ENCODE results near the gene TRPC4. TPM values are rescaled to one million over a fixed set of nuclear protein-coding genes. Genes with fewer than 3 reads are reported as not detected.
A peak's percentile ranks its signal among the peaks of the same experiment; 100 is the strongest.

The TRPC4 gene
- polyA plus RNA-seq, 1 donor from 2014 or later, result 8.8 TPM

- TF ChIP-seq EZH2 (IDR thresholded peaks at IDR 0.05; ENCODE audit: borderline replicate concordance, insufficient read depth, low read length, poor library complexity, severe bottlenecking), result no peak
- TF ChIP-seq EP300 (conservative IDR thresholded peaks at IDR 0.05; ENCODE audit: poor library complexity, severe bottlenecking), result no peak
- no peak for TF ChIP-seq CTCF (IDR thresholded peaks at IDR 0.05; ENCODE audit: poor library complexity, severe bottlenecking)
- no peak for TF ChIP-seq POLR2AphosphoS5 (IDR thresholded peaks at IDR 0.05)
- no peak for TF ChIP-seq TAF1 (IDR thresholded peaks at IDR 0.05; ENCODE audit: low read depth)
- Histone ChIP-seq H3K9me3 (ENCODE audit: low read length) (no peaks in the 10 kb centered on the region), H4K20me1 (ENCODE audit: insufficient read depth) (no peaks in the 10 kb centered on the region), H3K36me3 (ENCODE audit: insufficient read depth, low read length) (no peaks in the 10 kb centered on the region), H2AFZ (ENCODE audit: low read depth, low read length) (no peak overlapping the region), H3F3A (ENCODE audit: insufficient read depth, low read length, poor library complexity, severe bottlenecking) (peaks cover 3% of the 10 kb centered on the region), H3K9ac (ENCODE audit: low read length) (no peak overlapping the region), H3K9me2 (ENCODE audit: insufficient read depth, low read length) (no peaks in the 10 kb centered on the region), H3K79me2 (replicated peaks; ENCODE audit: insufficient read depth, low read length) (no peaks in the 10 kb centered on the region), H3K4me3 (ENCODE audit: low read length) (no peak overlapping the region), H3K27me3 (ENCODE audit: insufficient read depth, low read depth, low read length) (no peaks in the 10 kb centered on the region), H3K4me2 (ENCODE audit: low read length) (no peak overlapping the region), H3K27ac (ENCODE audit: low read length) (no peak overlapping the region)
These were observed 8.9 kb upstream of the TRPC4 start for GRCh38 chr13:37878496-37878895.

GRCh38 chr13:37870895-37871550 is 1.5 kb upstream of the TRPC4 start:
- H3K9ac ChIP-seq (ENCODE audit: low read length), result peak overlapping the region; percentile 21
- TF ChIP-seq EZH2 (IDR thresholded peaks at IDR 0.05; ENCODE audit: borderline replicate concordance, insufficient read depth, low read length, poor library complexity, severe bottlenecking), result no peak
- TF ChIP-seq RAD21 (conservative IDR thresholded peaks at IDR 0.05), result no peak
- no peak for TF ChIP-seq TAF1 (IDR thresholded peaks at IDR 0.05; ENCODE audit: low read depth)
- TF ChIP-seq MXI1 (conservative IDR thresholded peaks at IDR 0.05; ENCODE audit: poor library complexity, severe bottlenecking), result no peak
- TF ChIP-seq SMC3 (conservative IDR thresholded peaks at IDR 0.05; ENCODE audit: poor library complexity), result no peak
- no peak for TF ChIP-seq POLR2AphosphoS5 (IDR thresholded peaks at IDR 0.05)
- no peak for TF ChIP-seq CTCF (IDR thresholded peaks at IDR 0.05; ENCODE audit: poor library complexity, severe bottlenecking)
- no peak for TF ChIP-seq REST (IDR thresholded peaks at IDR 0.05; ENCODE audit: borderline replicate concordance)
- no peak for TF ChIP-seq EP300 (conservative IDR thresholded peaks at IDR 0.05; ENCODE audit: poor library complexity, severe bottlenecking)
- H2AFZ ChIP-seq (ENCODE audit: low read depth, low read length), result no peak overlapping the region

More at GRCh38 chr13:37870895-37871550, 1.5 kb upstream of the TRPC4 start:
- H3K4me3 ChIP-seq (ENCODE audit: low read length), result peak overlapping the region; percentile 79
- H3K9me3 ChIP-seq (ENCODE audit: low read length), result no peaks in the 10 kb centered on the region
- H3K27me3 ChIP-seq (ENCODE audit: insufficient read depth, low read depth, low read length), result no peaks in the 10 kb centered on the region
- no peaks in the 10 kb centered on the region for H3F3A ChIP-seq (ENCODE audit: insufficient read depth, low read length, poor library complexity, severe bottlenecking)
- no peaks in the 10 kb centered on the region for H3K9me2 ChIP-seq (ENCODE audit: insufficient read depth, low read length)
- H3K4me2 ChIP-seq (ENCODE audit: low read length), result peak overlapping the region; percentile 50
- peak overlapping the region; percentile 38 for H3K27ac ChIP-seq (ENCODE audit: low read length)
- H3K79me2 ChIP-seq (replicated peaks; ENCODE audit: insufficient read depth, low read length), result peaks cover 28% of the 10 kb centered on the region
- H4K20me1 ChIP-seq (ENCODE audit: insufficient read depth), result no peaks in the 10 kb centered on the region
- no peaks in the 10 kb centered on the region for H3K36me3 ChIP-seq (ENCODE audit: insufficient read depth, low read length)
